ENCODE measurements around the gene SLX9.

The SLX9 gene

GRCh38 chr21:44949161-44949778 is 9.4 kb downstream of the SLX9 start:
- DNase-seq = no peak

- DNase-seq = peak; percentile 84
Measured at GRCh38 chr21:44949779-44950198, 10.0 kb downstream of the SLX9 start.

GRCh38 chr21:44950351-44950750 is 10.5 kb downstream of the SLX9 start:
- no peak for DNase-seq

GRCh38 chr21:44951186-44951915 is 11.5 kb downstream of the SLX9 start:
- DNase-seq = no peak

GRCh38 chr21:44952116-44952928 is 12.5 kb downstream of the SLX9 start:
- DNase-seq = no peak

GRCh38 chr21:44952929-44953627 is 13.2 kb downstream of the SLX9 start:
- DNase-seq = no peak

- DNase-seq = no peak
Measured at GRCh38 chr21:44953628-44954021, 13.8 kb downstream of the SLX9 start.

GRCh38 chr21:44954281-44954771 is 14.5 kb downstream of the SLX9 start:
- DNase-seq = no peak

- no peak for DNase-seq
Measured at GRCh38 chr21:44955141-44955797, 15.4 kb downstream of the SLX9 start.

- DNase-seq = no peak
Measured at GRCh38 chr21:44955798-44956175, 16.0 kb downstream of the SLX9 start.

GRCh38 chr21:44956356-44957046 is 16.7 kb downstream of the SLX9 start:
- no peak for DNase-seq

GRCh38 chr21:44957047-44957831 is 17.4 kb downstream of the SLX9 start:
- DNase-seq = no peak

GRCh38 chr21:44957901-44958451 is 18.1 kb downstream of the SLX9 start:
- no peak for DNase-seq

GRCh38 chr21:44958471-44959191 is 18.8 kb downstream of the SLX9 start:
- no peak for DNase-seq

GRCh38 chr21:44959376-44960091 is 19.7 kb downstream of the SLX9 start:
- DNase-seq = no peak

GRCh38 chr21:44960141-44961092 is 20.6 kb downstream of the SLX9 start:
- DNase-seq = no peak

- no peak for DNase-seq
Measured at GRCh38 chr21:44962403-44962966, 22.7 kb downstream of the SLX9 start.

GRCh38 chr21:44964381-44964780 is 24.6 kb downstream of the SLX9 start:
- no peak for DNase-seq
